H4 (cell line): ENCODE data around the gene WDR11. TPM values are rescaled to one million over a fixed set of nuclear protein-coding genes. Genes with fewer than 3 reads are reported as not detected.
"Not testable (repeated sequence)": the region's sequence is repeated elsewhere in the genome, so short reads cannot be mapped to it uniquely, and the experiment has no call there.

Experiments used
- DNase-seq: peaks from one replicate; pipeline ENCODE4 v3.0.0-alpha.2; 2015; ENCODE audit warnings: low spot score
- total RNA-seq: library from RNA; depleted of rRNA; stranded (reverse); fragments of >200 nt; shearing (Covaris generic); gene quantifications from 2 replicates; pipeline ENCODE4 v1.2.3, GENCODE V29; 2014

WDR11 gene
- total RNA-seq, 1 experiment from 2014 or later, result 27.0 TPM

- peak; percentile 46 for DNase-seq
These were observed 9.5 kb upstream of the WDR11 start for GRCh38 chr10:120841522-120842189.

DNA sequence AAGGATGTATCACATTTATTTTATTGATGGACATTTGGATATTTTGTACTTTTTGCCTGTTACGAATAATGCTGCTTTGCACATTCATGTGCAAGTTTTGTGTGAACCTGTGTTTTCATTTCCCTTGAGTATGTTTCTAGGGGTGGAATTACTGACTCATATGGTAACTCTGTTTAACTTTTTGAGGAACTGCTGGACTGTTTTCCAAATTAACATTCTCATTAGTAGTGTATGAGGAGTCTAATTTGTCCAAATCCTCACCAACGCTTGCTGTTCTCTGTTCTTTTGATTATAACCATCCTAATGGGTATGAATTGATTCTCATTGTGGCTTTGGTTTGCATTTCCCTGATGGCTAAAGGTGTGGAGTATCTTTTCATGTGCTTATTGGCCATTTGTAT lies 3.2 kb downstream of the WDR11 start:
- DNase-seq, result no peak

DNA sequence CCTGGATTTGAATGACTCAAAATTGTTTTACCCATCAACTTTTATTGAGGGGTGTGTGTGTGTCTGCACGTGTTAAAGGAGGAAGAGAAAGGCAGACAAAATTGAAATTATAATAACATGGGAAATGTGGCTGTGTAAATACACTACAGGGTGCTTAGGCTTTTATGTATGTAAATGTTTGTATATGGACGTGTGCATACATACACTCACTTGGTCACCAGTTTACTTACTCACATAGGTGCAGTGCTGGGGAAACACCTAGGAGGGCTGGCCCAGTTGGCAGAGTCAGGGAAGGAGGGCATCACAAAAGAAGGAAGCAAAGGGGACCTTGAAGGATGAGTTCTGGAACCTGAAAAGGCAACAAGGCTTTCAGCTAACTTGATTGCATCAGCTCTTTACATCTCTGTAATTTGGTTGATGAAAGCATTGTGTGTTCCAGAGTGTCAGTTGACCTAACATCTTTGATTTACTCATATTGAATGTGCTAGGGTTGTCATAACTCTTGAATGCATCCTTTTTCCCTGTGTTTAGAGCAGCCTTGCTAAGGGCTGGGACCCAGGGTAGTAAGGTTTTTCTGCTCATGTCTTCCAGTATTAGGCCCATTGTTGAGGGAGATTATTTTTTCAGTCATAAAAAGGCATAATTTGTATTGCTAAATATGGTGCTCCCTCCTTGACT lies 10.2 kb downstream of the WDR11 start:
- no peak for DNase-seq

DNA sequence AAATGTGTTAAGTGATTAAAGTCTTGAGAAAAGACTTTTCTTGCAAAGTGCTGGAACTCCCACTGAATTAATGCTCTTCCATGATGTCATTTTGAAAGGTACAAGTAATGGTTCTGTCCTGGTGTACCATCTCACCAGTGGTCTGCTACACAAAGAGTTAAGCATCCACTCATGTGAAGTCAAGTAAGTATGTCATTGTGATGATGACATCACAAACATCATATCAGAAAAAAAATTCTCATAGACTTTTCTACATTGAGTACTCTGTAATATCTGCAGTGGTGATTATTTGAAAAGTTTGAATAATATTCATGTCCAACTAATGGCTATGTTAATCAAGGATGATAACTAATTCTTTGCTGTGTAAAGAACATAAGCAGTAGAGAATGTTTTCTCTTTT lies 22.6 kb downstream of the WDR11 start:
- DNase-seq, result no peak

DNA sequence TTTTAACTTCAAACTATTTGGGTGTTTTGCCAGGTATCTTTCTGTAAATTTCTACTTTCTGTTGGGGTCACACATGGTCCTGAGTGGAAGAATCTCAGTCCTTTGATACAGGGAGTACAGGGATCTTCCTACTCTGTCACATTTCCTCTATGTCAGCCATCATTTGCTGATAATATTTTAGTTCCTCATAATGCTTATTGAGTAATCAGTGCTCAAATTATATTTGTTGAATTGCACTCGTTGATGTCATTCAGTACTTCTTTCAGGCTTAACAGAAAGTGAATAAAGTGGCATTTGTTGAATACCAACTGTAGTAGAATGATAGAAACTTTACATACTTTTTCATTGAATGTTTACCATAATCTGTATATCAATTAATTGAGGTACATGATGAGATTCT lies 31.9 kb downstream of the WDR11 start:
- DNase-seq, result no peak

DNA sequence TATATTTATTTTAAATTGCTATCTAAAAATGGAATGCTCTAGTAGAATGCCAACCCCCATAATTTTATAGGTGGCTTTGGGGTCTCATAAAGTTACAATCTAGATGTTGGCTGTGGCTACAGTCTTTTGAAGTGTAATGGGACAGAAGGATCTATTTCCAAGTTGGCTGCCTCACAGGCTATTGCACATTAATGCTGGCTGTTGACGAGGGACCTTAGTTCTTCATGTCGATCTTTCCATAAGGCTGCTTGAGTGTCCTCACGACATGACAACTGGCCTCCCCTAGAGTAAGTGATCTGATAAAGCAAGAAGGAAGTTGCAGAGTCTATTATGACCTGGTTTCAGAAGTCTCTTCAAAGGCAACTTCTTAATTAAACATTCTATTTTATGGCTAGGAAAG lies 36.3 kb downstream of the WDR11 start:
- no peak for DNase-seq

DNA sequence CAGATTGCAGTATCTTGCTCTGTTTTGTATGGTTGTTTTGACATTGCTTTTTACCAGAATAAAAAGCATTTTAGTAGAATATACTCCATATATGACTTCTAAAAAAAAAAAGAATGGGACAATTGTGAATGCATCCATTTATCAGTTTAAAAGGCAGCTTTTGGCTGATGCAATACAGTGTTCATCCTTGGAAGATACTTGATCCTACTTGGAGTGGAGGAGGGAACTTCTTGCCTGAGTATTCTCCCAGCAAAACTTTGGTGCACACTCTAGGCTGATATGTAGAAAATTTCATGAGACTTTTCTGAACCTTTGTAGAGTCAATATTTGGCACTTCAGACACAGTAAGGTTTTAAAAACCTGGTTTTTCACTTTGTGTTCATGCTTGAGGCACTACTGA lies 40.2 kb downstream of the WDR11 start:
- no peak for DNase-seq

DNA sequence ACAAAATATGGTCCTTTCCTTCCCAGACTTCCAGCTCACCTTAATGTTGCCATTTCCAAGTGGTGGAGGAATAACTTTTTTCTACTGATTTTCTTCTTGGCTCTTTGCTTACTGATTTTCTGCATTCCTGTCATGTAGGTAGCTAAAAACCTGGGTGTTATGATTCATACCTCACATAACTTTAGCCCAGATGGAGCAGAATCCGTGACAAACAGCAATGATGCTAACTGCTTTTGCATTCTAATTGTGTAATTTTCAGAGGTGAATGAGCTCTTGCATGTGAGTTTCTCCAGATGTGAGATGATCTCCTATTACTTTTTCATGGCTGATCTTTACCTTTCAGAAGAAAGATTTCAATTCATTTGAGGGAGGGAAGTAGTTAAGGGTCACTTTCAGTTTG lies 43.4 kb downstream of the WDR11 start:
- no peak for DNase-seq

DNA sequence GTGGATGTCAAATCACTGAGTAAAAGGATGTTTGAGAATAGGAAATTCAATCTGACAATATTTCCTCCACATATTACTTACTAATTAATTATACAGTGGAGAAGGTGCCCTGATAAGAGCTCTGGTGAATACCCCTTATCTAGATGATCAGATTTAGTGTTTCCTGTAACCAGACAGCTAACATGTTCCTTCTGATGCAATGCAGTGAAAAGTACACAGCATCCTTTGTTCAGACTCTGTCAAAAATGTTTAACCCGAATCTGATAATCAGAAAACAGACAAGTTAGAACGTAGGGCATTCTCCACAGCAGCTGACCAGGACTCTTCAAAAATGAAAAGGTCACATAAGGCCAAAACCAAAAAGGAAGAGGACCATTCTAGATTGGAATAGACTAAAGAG lies 46.2 kb downstream of the WDR11 start:
- DNase-seq, result no peak

DNA sequence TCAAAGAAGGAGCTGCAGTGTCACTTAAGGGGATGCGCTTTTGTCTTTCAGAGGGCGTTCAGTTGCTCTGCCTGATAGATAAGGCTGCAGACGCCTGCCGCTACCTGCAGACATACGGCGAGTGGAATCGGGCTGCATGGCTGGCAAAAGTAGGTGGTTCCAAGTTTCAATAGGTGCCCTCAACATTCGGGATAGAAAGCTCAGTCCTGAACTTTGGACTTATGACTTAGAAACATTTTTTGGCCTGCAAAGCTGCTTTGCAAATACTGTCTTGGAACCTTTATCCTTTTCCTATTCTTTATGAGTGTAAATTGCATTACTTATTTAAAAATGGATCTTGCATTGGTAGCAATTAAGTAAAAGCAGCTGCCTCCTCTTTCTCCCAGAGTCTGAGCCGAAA lies 54.1 kb downstream of the WDR11 start:
- DNase-seq, result no peak

DNA sequence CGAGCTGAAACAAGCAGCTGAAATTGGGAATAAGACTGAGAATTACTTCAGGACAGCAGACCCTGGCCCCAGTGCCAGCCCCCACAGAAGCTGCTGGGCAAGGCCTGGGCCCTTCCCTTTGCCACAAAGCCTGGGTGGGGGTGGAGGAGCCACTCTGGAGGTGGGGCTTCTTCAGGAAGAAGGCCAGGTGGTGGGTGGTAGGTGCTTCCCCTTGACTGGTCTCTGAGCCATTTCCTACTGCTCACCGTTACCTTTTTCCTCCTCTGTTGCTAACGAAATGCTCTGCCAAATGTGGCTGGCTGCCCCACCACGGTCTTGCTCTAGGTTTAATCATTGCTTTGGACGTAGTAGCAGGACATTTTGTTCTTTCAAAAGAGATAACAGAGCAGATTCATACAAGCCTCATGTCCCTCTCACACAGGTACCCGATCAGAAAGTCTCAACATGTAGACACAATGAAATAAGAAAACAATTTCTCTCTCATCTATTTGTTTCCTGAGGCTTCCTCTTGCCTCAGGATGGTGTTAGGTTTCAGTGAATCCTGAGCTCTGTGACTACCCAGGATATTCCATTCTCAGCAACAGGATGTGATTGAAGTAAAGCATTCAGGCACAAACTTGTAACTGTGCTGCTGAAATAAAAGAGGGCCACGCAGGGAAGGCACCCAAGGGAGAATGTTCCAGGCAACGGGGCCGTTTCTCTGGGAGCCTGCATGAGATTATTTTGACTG lies 66.5 kb downstream of the WDR11 start:
- no peak for DNase-seq

DNA sequence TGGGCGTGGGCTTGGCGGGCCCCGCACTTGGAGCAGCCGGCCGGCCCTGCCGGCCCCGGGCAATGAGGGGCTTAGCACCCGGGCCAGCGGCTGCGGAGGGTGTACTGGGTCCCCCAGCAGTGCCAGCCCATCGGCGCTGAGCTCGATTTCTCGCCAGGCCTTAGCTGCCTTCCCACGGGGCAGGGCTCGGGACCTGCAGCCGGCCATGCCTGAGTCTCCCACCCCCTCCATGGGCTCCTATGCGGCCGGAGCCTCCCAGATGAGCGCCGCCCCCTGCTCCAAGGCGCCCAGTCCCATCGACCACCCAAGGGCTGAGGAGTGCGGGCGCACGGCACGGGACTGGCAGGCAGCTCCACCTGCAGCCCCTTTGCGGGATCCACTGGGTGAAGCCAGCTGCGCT lies 72.7 kb downstream of the WDR11 start:
- not testable (repeated sequence) for DNase-seq

DNA sequence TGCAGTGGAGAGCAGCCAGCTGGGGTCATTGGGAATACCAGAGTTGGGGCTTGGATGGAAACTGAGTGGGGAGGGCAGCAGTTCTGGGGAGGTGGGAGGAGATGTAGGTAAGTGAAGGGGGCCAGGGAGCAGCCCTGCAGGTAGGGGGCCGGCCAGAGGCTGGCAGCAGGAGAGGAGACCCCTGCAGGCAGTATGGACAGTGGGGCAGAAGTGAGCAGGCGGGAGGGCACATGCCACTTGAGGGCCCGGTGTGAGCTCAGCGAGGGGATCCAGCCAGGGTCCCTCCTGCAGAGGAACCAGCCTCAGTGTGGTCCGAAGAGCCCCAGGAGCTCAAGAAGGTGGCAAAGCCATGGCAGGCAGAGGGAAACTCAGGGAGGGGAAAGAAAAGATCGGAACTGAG lies 75.4 kb downstream of the WDR11 start:
- no peak for DNase-seq

DNA sequence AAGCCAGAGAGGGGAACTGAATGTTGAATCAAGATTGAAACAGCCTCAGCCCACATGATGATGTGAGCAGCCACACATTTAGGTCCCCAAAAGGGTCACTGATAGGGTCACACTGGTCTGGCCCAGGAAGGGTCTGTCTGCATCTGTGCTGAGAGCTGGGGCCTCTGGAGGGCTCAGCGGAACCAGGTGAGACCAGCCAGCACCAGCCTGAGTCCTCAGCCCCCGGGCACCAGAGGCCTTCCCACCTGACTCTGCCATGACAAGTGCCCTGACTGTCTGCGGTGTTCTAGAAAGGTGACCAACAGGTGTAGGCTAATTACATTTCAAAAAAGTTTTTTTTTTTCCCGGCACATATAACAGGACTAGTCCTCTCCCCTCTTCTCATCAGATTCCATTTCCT lies 76.2 kb downstream of the WDR11 start:
- no peak for DNase-seq

DNA sequence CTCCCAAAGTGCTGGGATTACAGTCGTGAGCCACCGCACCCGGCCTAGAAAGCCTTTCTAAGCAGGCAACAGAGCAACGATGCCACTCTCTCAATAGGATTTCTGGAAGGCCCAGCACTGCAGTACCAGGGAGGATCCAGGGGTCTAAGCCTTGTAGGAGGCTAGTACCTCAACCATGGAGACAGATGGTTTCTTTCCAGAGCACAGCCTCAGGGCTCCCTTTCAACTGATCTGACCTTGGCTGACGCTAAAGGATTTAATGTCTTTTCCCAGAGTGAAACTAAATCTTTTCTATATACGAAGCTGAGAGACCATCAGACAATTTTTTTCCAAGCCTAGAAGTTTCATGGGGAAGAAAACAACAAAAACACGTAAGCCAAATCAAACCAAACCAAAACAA lies 78.0 kb downstream of the WDR11 start:
- no peak for DNase-seq

- no peak for DNase-seq
These were observed 80.3 kb downstream of the WDR11 start for GRCh38 chr10:120931423-120931822.

DNA sequence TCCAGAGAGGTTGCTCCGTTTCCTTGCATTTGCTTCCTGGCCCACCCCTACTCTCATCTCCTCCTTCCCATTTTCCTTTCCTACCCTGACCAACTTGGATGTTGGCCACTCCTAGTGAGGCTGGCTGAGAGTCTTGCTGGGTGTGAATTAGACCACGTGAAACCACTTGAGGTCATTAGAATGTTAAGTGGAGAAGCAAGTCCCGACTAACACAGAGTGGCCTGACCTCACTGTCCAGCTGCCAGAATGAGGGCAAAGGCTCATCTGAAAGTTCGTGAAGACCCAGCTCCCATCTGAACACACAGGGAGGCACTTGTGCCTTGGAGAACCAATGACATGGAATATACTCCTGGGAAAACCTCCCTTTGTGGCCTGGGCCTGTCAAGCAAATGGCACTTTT lies 80.8 kb downstream of the WDR11 start:
- DNase-seq, result no peak

GRCh38 chr10:120938822-120939221 lies 87.7 kb downstream of the WDR11 start:
- DNase-seq, result no peak

DNA sequence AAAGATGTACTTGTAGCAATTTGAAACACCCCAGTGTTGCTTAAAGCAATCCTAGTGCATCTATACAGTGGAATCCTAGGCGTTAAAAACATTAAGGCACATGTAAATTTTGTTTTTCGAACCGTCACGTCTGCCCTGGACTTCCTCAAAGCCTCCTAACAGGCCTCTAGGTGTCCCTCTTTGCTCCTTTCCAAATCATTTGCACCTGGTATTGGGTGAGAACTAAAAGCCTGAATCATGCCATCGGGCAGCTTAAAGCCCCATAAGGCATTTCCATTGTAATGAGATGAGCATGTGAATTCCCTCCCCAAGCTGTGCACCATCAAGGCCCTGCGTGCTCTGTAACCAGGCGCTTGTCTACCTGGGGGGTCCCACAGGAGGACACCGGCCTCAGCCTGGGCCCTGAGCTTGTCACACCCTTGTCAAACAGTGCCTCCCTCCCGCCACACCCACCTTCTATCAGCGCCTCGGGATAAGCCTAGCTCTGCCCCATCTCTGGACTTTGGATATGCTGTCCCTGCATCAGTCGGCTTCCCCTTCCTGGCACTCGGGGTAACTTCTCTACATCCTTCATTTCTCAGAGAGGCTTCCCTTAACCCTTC lies 89.2 kb downstream of the WDR11 start:
- DNase-seq, result no peak

DNA sequence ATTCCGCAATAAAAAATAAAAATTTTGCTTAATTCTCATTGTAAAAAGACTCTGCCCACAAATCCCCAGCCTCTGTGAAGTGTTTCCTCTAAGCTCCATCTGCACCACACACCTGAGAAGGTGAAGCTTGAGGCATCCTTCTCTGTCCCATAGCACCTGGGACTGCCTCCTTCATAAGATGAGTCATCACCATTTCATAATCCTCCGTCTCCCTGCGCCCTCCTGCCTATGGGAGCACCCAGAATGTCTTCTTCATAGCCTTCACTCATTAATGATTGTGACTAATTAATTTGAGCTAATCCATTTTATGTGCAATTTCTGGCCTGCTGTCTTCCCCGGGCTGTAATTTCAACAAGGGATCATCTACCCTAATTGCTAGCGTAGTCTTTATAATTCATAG lies 90.3 kb downstream of the WDR11 start:
- DNase-seq, result no peak

DNA sequence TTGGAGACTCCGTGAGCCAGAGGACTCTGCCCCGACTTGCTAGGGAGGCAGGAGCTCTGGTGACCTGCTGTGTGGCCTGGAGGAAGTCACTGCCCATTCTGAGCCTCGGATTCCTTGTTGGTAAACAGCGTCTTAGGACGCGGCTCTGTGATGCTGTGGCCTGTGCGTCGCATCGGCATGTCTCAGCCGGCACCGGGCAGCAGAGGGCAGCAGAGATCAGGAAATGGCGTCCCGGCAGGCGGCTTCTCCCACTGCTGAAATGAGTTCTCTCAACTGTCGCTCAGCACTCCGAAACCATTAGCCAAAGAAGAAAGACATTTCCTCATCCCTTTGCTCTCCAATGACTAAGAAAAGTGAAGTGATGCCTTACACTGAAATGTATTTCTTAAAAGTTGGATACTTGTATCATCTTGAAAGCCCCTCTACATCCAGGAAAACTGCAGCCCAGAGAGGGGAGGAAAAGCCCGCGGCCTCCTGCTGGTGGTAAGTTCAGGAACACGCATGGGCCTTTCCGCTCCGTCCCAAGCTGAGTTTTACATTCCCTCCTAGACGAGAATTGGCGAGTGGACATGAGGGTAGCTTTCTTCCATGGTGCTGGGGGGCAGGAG lies 91.7 kb downstream of the WDR11 start:
- DNase-seq, result peak; percentile 72

DNA sequence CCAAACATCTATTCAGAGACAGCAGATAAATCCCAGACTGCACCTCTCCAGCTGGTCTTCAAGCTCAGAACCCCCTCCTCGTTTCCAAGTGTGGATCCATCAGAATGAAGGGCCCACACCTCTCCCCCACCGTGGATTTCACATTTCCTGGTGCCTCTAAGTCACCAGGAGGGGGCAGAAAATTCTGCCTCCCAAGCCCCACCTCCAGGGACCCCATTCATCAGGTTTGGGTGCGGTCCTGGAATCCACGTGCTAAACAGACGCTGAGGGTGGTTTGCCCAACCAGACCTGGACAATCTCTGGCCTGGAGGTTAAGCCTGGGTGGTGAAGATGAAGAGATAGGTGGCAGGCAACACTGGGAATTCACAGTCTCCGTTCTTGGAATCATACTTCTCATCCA lies 92.4 kb downstream of the WDR11 start:
- no peak for DNase-seq
